HG03442 (cell line): Measurements from ENCODE around the gene PIP5K1A.

Experiments used
- ATAC-seq: cut with Tn5 transposase; IDR thresholded peaks from one replicate; pipeline ENCODE4 v1.9.1; 2021; ENCODE audit warnings: mild to moderate bottlenecking, moderate library complexity; ENCODE audit not compliant: unreplicated experiment

Gene PIP5K1A

GRCh38 chr1:151287767-151288500 lies 89.6 kb downstream of the PIP5K1A start:
- no peak for ATAC-seq

- no peak for ATAC-seq
These were observed 90.2 kb downstream of the PIP5K1A start for GRCh38 chr1:151288502-151288901.

GRCh38 chr1:151289080-151289935 lies 91.0 kb downstream of the PIP5K1A start:
- ATAC-seq, result no peak

GRCh38 chr1:151289991-151290708 lies 91.8 kb downstream of the PIP5K1A start:
- no peak for ATAC-seq

GRCh38 chr1:151290709-151291303 lies 92.5 kb downstream of the PIP5K1A start:
- no peak for ATAC-seq

- ATAC-seq, result no peak
These were observed 94.1 kb downstream of the PIP5K1A start for GRCh38 chr1:151292207-151293030.

GRCh38 chr1:151293093-151293492 lies 94.7 kb downstream of the PIP5K1A start:
- no peak for ATAC-seq

GRCh38 chr1:151294742-151295462 lies 96.5 kb downstream of the PIP5K1A start:
- ATAC-seq, result no peak
